Activated CD4-positive, alpha-beta T cell treated with anti-CD3 and anti-CD28 coated beads, Interleukin-2, amount 50 U/mL, for 48 hours (primary cell): ENCODE results near the gene ABCC11.
"Not testable (repeated sequence)": the region's sequence is repeated elsewhere in the genome, so short reads cannot be mapped to it uniquely, and the experiment has no call there.

Experiments
- DNase-seq, 2 experiments: peaks; one replicate each; pipeline ENCODE4 v3.0.0-alpha.2; 2020

The ABCC11 gene

DNA sequence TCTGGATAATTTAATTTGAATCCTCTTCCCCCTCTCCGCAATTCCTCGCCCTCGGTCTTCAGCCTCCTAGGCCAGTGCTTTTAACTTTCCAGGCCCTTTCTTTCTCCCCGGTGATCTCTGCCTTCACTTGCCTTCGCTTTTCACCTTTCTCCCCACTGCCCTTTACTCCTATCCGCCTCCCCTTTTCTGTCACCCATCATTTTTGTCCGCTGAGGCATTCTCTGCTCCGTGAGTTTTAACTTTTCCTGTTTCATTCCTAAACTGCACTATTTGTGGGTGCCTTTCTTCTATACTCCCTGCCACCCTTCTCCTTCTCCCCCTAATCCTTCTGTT, 2.5 kb downstream of the ABCC11 start:
- DNase-seq: no peak

DNA sequence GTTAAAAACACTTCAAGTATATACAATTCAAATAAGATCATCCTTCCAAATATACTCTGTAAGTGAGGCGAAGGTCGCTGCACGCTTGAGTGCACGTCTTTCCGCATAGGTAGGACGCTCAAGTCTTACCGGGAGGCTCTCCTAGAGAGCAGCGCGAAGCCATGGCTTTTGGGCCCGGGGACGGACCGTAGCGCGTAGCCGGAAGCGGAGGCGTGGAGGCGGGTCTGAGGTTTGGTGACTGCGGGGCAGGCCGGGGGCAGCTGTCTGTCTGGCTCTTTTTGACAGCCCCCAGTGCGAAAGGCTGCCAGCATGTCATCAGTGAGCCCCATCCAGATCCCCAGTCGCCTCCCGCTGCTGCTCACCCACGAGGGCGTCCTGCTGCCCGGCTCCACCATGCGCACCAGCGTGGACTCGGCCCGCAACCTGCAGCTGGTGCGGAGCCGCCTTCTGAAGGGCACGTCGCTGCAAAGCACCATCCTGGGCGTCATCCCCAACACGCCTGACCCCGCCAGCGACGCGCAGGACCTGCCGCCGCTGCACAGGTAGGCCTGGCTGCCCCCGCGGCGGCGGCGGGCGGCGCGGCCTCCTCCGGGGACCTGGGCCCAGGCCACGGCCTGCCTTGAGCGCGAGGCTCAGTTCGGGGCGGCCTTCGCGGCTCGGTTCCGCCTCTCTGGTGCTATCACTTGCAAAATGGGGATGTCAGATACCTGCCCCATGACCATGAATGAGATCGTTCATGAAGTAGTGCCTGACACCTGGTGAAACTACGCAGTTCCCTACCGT, 3.1 kb downstream of the ABCC11 start, which contains the start of gene LONP2:
LONP2 (plus strand) TSS at position 221 of the 783 bp plus-strand sequence; CDS start at position 310, 89 bp downstream.
- peak; percentile 95 for DNase-seq

DNA sequence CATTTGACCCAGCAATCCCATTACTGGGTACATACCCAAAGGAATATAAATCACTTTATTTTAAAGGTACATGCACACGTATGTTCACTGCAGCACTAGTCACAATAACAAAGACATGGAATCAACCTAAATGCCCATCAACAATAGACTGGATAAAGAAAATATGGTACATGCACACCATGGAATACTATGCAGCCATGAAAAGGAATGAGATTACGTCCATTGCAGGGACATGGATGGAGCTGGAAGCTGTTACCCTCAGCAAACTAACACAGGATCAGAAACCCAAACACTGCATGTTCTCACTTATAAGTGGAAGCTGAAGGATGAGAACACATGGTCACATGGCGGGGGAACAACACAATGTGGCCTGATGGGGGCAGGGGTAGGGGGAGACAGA, 7.2 kb downstream of the ABCC11 start:
- DNase-seq: not testable (repeated sequence)

DNA sequence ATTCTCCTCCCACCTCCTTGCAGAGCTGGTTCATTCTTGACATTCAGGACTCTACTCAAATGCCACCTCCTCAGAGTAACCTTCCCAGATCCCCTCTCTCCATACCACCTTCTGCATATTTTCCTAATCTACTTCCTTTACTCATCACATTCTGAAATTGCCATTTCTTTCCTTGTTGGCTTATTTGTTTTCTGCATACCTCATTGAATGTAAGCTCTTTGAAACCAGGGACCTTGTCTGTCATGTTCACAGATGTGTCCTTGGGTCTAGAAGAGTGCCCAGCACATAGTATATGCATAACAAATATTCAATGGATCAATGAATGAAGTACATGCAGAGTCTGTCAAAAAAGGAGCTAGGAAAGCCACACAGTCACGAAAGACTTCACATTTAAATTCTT, 11.1 kb downstream of the ABCC11 start:
- DNase-seq: no peak

DNA sequence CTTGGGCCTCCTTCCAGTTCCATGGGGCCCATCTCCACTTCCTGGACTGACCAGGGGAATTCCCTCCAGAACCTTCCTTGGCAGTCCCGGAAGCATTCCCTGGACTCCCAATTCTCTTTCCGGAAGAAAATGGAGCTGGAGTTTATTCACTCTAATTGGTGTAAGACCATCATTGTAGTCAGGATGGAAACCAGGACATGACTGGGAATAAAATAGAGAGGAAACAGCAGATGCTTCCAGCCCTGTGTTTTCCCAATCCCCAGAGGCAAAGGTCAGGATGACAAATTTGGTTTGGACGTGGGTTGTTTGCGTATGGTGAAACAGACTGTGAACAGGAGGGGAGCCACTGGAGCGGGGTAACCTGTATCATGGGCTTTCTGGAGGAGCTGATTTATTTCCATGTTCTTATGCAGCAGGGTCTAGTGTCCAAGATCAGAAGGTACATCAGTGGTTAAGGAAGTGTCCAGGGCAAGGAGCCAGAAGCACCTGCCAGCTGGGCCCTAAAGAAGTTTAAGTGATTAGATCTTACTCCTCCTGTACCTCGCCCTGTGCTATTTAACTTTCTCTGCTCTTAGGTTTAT, 11.7 kb downstream of the ABCC11 start:
- DNase-seq: no peak

DNA sequence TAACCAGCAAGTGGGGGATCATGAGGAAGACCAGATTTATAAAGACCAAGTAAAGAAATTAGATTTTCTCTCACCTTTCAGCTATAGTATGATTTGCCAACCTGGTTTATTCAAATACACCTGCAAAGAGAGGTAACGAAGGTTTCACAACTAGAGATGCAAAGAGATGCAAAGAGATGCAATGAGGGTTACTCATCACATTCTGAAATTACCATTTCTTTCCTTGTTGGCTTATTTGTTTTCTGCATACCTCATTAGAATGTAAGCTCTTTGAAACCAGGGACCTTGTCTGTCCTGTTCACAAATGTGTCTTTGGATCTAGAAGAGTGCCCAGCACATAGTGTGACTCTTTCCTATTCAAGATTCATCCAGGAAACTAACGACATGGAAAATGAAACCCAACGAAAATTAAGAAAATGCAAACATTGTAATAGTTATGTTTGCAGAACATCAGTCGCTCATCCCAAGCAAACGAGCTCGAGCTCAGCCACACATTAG, 12.2 kb downstream of the ABCC11 start:
- DNase-seq: no peak

DNA sequence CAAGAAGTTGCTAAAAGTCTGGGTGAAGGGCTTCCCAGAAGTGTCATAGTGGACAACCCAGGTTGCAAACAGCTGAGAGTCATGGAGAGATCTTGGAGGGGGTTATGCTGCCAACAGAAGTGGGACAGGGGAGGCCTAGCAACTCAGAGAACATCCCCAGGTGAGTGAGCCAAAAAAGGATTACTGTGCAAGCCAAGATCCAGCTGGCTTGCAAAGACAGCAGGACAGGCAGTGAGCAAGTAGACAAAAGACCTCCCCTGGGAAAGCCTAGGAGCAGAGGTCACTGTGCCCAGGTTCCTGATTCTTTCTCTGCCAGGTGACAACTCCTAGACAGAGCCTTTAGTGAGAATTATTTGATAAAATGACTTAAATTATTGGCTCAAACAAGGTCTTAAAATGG, 12.7 kb downstream of the ABCC11 start:
- DNase-seq: no peak

DNA sequence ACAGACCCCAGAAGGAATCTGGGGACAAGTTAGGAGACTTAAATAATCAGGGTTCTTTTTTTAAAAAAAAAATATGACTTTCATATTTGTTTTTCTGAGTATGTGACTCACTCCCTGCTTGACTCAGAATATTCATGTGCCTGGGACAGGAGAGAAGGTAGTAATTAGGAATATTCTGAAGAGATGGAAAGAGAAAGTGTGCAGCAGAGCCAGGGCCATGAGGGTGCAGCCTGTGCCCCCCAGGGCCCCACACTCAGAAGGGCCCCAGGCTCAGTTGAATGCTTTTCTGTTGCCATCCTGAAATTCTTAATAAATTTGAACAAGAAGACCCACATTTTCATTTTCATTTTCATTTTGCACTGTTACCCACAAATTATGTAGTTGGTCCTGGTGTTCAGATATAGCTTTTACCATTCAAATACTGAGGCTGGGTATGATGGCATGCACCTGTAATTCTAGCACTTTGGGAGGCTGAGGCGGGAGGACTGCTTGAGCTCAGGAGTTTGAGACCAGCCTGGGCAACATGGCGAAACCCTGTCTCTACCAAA, 14.8 kb downstream of the ABCC11 start:
- DNase-seq: peak in 1 of 2 experiments; percentile 13

DNA sequence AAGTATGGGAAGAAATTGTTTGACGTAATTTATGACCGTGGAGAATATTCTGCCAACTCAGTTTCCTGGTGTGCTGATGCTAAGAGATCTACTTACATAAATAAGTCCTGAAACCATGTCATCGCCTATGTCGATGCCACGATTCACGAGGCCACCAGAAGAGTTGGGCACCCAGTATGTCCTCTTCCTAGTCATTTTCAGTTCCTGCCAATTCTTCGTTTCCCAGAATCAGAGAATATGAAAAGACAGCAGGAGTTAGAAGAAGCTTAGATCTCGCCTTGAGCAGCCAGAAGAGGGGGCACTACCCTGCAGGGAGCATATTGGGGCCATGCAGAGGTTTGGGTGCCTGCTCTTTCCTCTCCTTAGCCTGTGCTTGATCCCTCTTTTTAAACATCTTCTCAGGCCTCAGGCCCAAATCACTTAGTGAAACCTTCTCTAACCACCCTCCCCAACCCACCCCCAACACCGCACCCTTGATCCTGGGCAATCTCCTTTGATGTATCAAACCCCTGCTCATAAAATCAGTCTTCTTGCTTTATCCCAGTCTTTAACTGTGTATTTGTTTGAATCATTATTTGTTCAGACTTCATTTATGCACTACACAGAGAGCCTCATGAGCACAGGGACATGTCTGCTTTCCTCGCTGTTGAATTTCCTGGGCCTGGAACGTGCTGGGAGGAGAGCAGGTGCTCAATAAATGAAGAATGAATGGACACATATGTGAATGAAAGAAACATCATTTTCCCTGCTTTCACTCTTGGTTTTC, 15.4 kb downstream of the ABCC11 start:
- peak; percentile 37 to 53 for DNase-seq

DNA sequence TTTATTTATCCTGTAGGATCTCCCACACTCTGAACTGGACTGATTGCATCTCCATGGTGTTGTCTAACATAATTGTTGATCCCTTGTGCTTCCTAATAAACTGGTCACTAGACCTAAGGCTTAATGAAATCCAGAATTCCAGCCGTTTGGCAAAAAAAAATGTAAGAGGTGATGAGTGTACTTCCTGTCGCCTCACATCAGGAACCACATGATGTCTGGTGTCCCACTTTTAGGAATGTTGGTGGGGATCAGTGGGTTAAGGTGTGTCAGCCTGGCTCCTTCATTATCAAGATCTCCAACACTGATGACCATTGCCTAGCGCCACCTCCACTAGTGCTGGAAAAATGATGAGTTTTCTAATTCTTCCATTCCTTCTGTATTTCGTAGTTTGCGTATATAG, 21.9 kb downstream of the ABCC11 start:
- DNase-seq: no peak

DNA sequence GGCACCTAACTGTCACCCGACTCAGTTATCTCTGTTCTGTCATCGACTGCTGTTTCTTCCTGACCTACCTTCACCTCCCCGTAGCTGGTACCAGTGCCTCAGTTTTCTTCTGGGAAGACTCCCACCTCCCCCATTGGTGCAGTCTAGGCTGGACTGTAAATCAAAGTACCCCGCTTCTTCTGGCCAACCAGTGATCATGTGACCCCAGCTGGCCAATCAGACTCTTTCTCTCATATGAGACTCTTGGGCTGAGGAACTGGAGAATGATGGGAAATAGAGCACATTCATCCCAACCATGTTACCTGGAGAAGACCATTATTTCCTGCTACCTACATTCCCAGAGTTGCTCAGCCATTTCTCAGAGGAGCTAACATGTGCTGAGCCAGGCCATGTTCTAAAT, 23.8 kb downstream of the ABCC11 start:
- no peak for DNase-seq

DNA sequence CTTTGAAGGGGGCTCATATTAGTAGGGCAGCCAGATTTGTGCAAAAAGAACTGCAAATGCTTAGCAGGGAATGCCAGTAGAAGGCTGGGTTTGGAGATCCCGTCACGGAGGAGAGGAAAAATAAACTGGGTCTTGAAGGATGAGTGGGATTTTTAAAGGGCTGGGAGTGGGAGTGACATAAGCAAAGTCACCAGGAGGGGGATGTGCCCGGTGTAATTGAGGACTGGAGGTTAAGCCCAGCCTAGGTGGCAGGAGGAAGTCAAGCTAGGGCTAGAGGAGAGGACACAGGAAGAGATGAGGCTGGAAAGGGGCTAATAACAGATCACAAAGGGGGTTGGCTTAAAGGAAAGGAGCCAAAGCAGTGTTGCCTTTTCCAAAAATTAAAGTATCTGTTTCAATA, 26.4 kb downstream of the ABCC11 start:
- no peak for DNase-seq

DNA sequence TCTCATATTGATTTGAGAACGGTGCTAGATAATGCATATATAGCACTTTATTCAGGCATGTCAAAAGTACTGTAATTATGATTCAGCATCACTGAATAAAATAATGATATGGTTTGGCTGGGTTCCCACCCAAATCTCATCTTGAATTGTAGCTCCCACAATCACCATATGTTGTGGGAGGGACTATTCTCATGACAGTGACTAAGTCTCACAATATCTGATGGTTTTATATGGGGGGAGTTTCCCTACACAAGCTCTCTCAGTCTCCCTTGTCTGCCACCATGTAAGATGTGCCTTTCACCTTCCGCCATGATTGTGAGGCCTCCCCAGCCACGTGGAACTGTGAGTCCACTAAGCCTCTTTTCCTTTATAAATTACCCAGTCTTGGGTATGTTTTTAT, 28.9 kb downstream of the ABCC11 start:
- no peak for DNase-seq

DNA sequence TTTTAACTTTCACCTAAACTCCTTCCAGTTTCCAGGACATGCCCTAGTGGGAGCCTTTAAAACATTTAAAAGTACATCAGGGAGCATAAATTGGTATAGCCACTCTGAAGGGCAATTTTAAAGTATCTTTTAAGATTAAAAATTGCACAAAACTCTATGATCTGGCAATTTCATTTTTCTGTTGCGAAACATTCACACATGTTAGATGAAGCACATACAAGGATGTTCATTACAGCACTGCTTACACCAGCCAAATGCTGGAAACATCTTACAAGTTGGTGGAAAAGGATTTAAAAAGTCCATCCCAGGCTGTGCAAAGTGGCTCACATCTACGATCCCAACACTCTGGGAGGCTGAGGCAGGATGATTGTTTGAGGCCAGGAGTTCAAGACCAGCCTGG, 29.6 kb downstream of the ABCC11 start:
- DNase-seq: no peak

DNA sequence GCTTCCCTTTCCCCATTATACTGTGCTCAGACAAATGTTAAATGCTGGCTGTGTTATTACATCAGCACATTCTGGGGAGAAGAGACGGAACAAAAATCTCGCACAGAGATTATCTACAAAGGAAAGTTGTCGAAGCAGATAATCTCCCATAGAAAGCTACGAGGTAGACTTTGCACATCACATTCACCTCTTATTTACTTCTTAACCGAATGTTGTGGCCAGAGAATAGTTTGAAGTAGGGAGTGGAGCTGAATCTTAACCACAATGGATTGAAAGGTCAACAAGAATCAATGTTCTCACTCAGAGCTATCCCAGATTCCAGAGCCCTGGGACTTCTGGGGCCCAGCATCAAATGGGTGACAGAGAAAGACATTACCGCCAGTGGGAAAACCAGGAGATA, 31.6 kb downstream of the ABCC11 start:
- DNase-seq: no peak

DNA sequence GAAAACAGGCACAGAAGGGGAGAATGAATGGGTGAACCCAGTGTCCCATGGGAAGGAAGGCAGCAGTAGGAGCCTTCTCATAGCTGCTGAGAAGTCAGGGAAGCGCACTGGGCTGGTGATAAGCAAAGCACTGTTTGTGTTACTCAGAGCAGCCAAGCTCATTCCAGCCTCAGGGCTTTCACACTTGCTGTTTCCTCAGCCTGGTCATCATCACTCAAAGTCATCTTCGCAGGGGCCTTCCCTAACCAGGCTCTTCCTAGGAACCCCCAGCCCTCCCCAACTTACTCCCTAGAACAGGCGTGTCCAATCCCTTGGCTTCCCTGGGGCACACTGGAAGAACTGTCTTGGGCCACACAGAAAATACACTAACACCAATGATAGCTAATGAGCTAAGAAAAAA, 35.3 kb downstream of the ABCC11 start:
- DNase-seq: no peak

DNA sequence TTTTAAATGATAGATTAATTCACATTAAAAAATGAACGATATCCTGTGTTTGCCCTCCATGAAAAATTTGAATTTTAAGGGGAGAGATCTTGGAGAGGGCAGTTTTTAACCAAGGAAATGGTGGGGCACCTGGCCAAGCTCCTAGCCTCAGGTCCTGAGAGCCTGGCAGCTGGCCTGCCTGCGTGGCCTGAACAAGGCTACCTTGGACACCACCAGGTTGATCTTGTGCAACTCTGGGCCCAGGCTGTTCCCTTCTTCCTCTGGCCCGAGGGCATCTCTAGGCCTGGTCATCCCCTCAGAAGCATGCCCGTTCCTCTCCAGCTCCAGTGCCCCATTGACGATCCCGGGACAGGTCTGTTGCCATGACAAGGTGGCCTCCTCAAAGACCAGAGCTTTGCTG, 36.6 kb downstream of the ABCC11 start:
- no peak for DNase-seq

DNA sequence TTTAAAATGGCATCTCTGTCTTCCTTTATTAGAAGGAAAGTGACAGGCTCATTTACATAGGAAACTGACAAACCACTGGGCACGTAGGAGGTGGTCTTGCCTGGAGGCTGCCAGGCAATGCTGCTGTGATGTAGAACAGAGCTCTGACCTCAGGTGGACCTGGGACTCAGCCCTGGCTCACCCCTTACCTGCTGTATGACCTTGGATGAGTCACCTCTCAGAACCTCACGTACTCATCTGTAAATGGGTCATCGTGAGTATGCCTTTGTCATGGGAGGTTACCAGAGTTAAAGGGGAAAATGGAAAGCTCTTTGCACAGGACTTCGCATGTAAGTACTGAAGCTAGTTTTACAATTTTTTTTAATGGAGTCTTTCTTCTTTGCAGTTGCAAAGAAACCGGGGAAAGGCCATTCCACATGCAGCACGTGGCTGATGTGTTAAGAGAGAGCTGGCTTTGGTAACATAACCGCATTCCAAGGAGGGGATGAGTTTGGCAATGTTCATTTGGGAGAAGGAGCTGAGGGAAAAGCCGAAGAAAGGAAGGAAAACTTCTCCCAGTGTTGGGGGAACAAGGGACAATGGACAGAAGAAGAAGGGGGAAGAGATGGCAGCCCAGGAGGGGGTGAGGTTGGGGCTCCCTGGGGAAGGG, 40.6 kb downstream of the ABCC11 start:
- DNase-seq: no peak

DNA sequence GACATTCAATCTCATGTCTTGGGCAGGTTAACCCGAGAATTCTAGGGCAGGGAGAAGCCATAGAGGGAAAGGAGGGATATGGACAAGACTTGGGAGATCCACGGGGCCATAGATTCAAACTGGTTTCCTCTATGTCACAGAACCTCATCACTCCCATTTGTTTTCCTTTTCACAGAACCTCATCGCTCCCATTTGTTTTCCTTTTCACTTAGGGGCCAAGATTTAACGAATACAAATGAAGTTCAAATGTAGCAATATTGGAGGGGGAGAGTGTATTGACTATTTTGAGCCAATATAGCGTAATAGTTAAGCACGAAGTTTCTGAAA, 42.6 kb downstream of the ABCC11 start:
- no peak for DNase-seq

DNA sequence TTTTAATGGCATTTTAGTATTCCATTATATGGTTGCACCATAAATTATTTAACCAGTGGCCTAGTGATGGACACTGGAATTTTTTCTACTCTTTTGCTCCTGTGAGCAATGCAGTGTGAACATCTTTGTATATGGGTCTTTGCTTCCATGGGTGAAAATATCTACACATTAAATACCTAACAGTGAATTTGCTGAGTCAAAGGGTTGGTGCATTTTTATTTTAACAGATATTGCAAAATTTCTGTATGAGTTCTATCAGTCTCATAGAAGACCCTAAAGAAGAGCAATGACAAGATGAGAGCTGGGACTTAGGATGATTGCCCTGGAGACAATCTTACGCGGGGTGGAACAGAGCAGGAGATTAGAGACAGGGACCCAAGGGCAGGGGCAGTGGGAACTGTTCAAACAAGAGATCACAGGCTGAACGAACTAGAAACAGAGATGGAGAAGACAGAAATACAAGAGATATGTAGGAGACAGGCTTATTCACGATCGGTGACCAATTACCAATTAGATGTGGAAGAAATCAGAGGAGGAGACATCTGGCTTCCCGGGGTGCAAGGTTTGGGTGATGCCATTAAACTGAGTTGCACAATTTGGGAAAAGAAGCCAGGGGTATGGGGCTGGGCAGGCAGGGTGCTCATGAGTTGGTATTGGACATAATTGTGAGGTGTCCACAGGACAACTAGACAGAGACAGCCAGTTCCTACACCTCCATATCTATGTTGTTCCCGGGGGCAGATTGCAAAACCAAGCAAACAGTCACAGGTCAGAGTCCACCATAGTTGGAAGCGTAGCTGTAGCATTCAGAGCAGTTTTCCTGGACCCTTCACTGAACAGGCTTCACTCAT, 43.1 kb downstream of the ABCC11 start:
- DNase-seq: no peak

DNA sequence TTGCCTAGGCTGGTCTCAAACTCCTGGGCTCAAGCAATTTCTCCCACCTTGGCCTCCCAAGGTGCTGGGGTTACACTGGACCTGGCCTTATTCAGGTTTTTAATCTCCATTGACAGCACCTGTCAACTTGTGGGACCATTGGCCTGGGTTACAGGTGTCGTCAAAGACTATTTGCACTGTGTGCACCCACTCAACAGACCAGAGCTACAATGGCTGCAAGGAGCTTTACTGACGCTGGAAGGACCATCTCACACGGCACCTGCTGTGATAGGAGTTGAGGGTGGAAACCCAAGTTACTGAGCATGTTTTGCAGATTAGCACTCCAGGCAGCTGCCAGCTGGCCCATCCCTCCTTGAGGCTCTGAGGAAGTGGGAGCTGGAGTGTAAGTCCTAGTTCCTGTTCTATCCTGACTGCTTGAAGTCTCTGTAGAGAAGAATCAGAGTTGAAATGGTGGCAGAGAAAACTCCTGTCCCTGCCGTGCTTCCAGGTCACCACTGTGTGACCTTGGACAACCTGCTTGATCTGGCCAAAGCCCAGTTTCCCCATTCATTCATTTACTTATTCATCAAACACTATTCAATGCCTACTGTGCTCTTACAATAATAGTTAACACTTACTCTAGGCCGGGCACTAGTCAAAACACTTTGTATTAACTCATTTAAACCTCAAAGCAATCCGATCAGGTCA, 45.7 kb downstream of the ABCC11 start:
- DNase-seq: no peak

DNA sequence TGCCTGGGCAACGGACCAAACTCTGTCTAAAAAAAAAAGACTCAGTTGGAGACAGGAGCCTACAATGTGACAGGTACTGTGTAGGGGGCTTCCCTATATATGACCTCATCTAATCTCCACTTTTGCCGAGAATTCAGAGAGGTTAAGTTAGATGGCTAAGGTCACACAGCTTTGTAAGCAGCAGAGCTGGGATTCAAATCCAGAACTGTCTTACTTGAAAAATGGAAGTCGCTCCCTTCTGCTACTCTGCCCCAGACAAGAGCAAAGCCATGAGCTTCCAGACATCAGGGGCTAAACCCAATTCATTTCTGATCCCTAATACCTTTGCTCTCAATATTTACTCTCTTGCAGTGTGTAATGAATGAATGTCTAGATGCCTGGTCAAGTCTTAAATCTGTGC, 50.0 kb downstream of the ABCC11 start:
- DNase-seq: no peak
